Colon (tissue), 2 donors: ENCODE data around the gene ST6GALNAC4.

Source experiments
- FAIRE-seq: peaks from 2 replicates; lab custom pipeline; 2012; peaks lifted over from hg19 to GRCh38; lab: Jason Lieb, UNC
- donor health status: control.
- donor health status: control.

Gene ST6GALNAC4

GRCh38 chr9:127916720-127917581 lies at the start of gene ST6GALNAC4:
TSS of gene ST6GALNAC4 (minus strand) at chr9:127917041. CDS start at chr9:127916419, 622 bp downstream.
- no peak for FAIRE-seq

- FAIRE-seq, result no peak
These were observed 49.1 kb upstream of the ST6GALNAC4 start for GRCh38 chr9:127965953-127966352.

- FAIRE-seq, result no peak
These were observed 46.7 kb upstream of the ST6GALNAC4 start for GRCh38 chr9:127963359-127964064.

- no peak for FAIRE-seq
These were observed 46.2 kb upstream of the ST6GALNAC4 start for GRCh38 chr9:127963041-127963358.

- FAIRE-seq, result no peak
These were observed 45.4 kb upstream of the ST6GALNAC4 start for GRCh38 chr9:127962278-127962677.

- no peak for FAIRE-seq
These were observed 44.8 kb upstream of the ST6GALNAC4 start for GRCh38 chr9:127961613-127962155.

- no peak for FAIRE-seq
These were observed 44.3 kb upstream of the ST6GALNAC4 start for GRCh38 chr9:127961155-127961490.

- no peak for FAIRE-seq
These were observed 43.7 kb upstream of the ST6GALNAC4 start for GRCh38 chr9:127960410-127961154.

GRCh38 chr9:127959841-127960409 lies 43.1 kb upstream of the ST6GALNAC4 start:
- no peak for FAIRE-seq

- FAIRE-seq, result no peak
These were observed 42.6 kb upstream of the ST6GALNAC4 start for GRCh38 chr9:127959398-127959797.

- FAIRE-seq, result no peak
These were observed 41.9 kb upstream of the ST6GALNAC4 start for GRCh38 chr9:127958728-127959127.

- no peak for FAIRE-seq
These were observed 38.6 kb upstream of the ST6GALNAC4 start for GRCh38 chr9:127955294-127956015.

- FAIRE-seq, result no peak
These were observed 38.0 kb upstream of the ST6GALNAC4 start for GRCh38 chr9:127954831-127955293.

GRCh38 chr9:127953768-127954505 lies 37.1 kb upstream of the ST6GALNAC4 start:
- no peak for FAIRE-seq

- FAIRE-seq, result no peak
These were observed 36.3 kb upstream of the ST6GALNAC4 start for GRCh38 chr9:127953154-127953553.

- FAIRE-seq, result no peak
These were observed 33.9 kb upstream of the ST6GALNAC4 start for GRCh38 chr9:127950513-127951289.

GRCh38 chr9:127949827-127950512 lies 33.1 kb upstream of the ST6GALNAC4 start:
- no peak for FAIRE-seq

- no peak for FAIRE-seq
These were observed 31.2 kb upstream of the ST6GALNAC4 start for GRCh38 chr9:127947841-127948710.
